Coronary artery (tissue), 2 donors: ENCODE measurements around the gene CPNE4.

ENCODE experiments used
- DNase-seq: peaks from one replicate; pipeline ENCODE4 v3.0.0-alpha.2; 2017; ENCODE audit warnings: low spot score
- H3K27ac ChIP-seq, 2 donors: fragments of 200-600 bp; sonication (generic); one replicate each; pipeline ENCODE4 v1.5.1; 2016 to 2019
- H3K4me3 ChIP-seq: fragments of 200-600 bp; sonication (generic); 2 replicates; pipeline ENCODE4 v1.5.1; 2016; ENCODE audit warnings: mild to moderate bottlenecking, moderate library complexity
- TF ChIP-seq, protein P1 (sequence below): fragments of 200-600 bp; sonication (generic); IDR thresholded peaks from one replicate; pipeline ENCODE4 v1.5.1; 2019; ENCODE audit warnings: antibody characterized with exemption

The CPNE4 gene

DNA sequence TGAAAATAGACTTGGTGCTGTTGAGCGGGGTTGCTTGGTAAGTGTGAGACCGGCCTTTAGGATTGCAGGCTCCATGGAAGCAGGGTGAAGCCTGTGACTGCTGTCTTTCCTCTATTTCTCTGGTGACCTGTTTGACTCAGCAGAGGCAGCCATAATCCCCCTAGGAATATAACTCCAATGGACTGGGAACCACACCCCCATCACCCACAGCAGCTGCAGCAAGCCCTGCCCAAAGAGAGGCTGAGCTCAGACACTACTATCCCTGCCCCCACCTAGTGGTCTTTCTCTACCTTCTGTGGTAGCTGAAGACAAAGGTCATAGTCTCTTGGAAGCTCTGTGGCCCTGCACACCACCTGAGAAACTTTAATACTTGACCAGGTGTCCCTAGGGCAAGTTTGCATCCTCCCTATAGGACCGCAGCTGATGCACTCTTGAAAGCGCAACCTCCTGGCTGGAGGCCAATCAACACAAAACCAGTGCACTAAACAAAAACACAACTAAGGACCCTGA is 398.5 kb downstream of the CPNE4 start:
- DNase-seq = no peak
- TF ChIP-seq, protein P1, sequence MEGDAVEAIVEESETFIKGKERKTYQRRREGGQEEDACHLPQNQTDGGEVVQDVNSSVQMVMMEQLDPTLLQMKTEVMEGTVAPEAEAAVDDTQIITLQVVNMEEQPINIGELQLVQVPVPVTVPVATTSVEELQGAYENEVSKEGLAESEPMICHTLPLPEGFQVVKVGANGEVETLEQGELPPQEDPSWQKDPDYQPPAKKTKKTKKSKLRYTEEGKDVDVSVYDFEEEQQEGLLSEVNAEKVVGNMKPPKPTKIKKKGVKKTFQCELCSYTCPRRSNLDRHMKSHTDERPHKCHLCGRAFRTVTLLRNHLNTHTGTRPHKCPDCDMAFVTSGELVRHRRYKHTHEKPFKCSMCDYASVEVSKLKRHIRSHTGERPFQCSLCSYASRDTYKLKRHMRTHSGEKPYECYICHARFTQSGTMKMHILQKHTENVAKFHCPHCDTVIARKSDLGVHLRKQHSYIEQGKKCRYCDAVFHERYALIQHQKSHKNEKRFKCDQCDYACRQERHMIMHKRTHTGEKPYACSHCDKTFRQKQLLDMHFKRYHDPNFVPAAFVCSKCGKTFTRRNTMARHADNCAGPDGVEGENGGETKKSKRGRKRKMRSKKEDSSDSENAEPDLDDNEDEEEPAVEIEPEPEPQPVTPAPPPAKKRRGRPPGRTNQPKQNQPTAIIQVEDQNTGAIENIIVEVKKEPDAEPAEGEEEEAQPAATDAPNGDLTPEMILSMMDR = no peak
- Histone ChIP-seq H3K4me3 (no peak overlapping the region), H3K27ac (no peak overlapping the region)

GRCh38 chr3:131630807-131631206 is 404.0 kb downstream of the CPNE4 start:
- H3K4me3 ChIP-seq = no peak overlapping the region
- no peak for DNase-seq
- H3K27ac ChIP-seq = no peak overlapping the region
- TF ChIP-seq, protein P1 = no peak

DNA sequence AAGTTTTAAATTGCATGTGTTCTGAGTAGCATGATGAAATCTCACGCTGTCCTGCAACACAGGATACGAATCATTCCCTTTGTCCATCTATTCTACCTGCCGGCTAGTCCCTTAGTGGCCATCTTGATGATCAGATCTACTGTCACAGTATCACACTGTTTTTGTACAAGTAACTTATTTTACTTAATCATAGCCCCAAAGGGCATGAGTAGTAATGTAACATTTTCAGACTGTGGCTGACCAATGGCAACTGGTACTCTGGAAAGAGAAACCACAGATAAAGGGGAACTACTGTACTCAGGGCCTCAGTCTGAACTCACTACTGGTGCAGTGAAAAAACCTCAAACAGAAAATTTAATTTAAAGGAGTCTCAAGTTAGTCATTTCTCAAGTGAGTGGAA is 404.7 kb downstream of the CPNE4 start:
- Histone ChIP-seq H3K4me3 (no peak overlapping the region), H3K27ac (no peak overlapping the region)
- TF ChIP-seq, protein P1 = no peak
- no peak for DNase-seq

DNA sequence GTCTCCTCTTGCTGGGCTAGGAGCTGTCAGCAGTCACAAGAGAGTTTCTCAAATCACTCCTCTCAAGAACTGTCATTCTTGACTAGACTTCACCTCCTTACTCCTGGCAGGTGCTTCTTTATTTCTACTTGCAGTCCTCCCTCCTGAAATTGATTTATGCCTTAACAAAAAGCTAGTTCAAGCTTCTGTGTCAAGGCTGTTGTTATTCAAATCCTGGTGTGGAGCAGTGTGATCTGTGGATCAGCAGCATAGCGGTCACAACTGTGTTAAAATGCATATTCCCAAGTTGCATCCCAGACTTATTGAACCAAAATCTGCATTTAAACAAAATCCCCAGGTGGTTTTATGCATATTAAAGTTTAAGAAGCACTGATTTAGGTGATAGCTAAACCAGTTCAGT is 411.4 kb downstream of the CPNE4 start:
- no peak for DNase-seq
- no peak overlapping the region for H3K4me3 ChIP-seq
- TF ChIP-seq, protein P1 = no peak
- no peak overlapping the region for H3K27ac ChIP-seq

GRCh38 chr3:131622726-131623125 is 412.1 kb downstream of the CPNE4 start:
- TF ChIP-seq, protein P1 = no peak
- H3K4me3 ChIP-seq = no peak overlapping the region
- no peak for DNase-seq
- no peak overlapping the region for H3K27ac ChIP-seq

DNA sequence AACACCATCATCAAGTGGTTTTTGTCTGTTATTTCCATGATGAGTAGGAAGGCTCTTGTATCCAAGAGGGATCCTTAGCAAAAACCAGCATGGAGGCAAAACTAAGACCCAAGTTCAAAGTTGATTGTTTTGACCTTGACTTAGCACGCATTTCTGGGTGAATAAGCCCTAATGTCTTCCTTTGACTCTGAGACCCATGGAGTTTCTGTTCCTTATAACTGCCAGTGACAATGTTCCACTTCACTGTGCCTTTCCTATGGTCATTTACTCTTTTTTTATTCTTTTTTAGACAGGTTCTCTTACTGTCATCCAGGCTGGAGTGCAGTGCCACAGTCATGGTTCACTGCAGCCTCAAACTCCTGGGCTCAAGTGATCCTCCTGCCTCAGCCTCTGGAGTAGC is 413.8 kb downstream of the CPNE4 start:
- DNase-seq = no peak
- TF ChIP-seq, protein P1 = no peak
- Histone ChIP-seq H3K4me3 (no peak overlapping the region), H3K27ac (no peak overlapping the region)

DNA sequence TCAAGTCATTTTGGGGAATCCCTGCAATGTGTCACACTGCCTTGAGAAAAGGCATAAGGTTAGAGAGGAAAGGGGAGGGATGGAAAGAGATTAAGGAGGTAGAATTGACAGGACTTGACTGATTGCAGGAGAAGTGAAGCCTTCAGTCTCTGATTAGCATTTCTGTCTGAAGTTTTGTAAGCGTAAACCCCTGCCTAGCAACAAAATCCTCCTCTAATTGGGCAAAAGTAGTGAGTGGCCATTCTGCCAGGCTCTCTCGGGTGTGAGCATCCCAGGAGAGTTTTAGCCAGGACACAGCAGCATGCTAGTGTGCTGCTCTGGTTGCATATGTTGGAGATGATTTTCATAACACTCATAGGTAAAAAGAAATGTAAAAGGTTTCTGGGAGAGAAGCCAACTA is 415.0 kb downstream of the CPNE4 start:
- no peak for DNase-seq
- TF ChIP-seq, protein P1 = no peak

More for the DNA sequence above, 415.0 kb downstream of the CPNE4 start:
- Histone ChIP-seq H3K27ac (no peak overlapping the region), H3K4me3 (no peak overlapping the region)
